ENCODE data around the gene PDE4D.
"Not testable (repeated sequence)": the region's sequence is repeated elsewhere in the genome, so short reads cannot be mapped to it uniquely, and the experiment has no call there.

Gene PDE4D

DNA sequence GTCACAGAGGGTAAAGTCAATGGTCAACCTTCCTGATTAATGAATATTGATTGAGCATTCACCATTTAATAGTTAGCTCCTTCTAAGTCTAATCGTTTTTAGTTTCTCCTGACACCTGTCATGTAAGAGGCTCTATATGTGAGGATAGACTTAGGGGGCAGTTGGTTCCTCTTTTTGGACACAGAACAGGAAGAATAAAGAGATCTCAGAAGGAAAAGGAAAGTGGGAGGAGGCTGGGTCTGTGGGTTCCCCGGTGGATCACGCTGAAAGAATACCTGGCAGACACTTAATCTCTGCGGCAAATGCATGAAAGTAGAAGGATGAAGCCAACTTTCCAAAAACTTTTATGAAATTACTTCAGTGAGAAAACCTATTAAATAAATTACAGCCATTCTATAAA lies 98.4 kb downstream of the PDE4D start:
- Histone ChIP-seq H3K9ac (ENCODE audit: low read depth, low read length) (no peak overlapping the region), H3K36me3 (ENCODE audit: insufficient read depth, low read length) (no peaks in the 10 kb centered on the region), H3K4me2 (ENCODE audit: low read length) (no peak overlapping the region), H3K9me3 (replicated peaks; ENCODE audit: low read length) (no peaks in the 10 kb centered on the region), H3K4me1 (ENCODE audit: control insufficient read depth, insufficient read depth, low read length) (peaks cover 44% of the 10 kb centered on the region), H3K4me3 (ENCODE audit: low read length) (no peak overlapping the region), H3K27me3 (ENCODE audit: control insufficient read depth, insufficient read depth, low read length) (no peaks in the 10 kb centered on the region)

DNA sequence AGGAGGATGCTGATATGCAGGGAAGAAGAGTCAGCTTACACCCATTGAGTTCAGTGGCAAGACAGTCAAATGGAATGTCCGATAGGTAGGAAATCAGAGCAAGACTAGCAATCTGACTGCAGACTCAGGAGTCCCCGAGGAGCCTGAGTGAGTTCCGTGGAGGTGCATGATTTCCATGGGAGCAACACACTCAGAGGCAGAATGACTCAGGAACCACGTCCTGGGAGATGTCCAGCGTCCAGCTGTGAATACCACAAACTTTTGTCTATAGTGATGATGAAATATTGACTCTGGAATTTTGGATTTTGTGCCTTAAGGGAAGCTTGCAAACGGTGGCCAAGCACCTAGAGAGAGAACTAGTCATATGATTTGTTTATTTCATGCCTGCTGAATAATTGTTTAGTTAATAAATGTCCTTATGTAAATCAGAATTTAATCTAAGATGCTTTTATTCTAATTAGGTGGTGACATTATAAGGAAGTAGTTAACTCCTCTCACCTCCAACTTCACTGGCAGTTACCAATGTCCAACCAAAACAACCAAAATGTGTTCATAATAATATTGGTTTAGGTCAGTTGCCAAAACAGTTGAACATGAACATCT lies 100.4 kb downstream of the PDE4D start:
- peak overlapping the region; percentile 41 for H3K4me2 ChIP-seq (ENCODE audit: low read length)
- H3K9me3 ChIP-seq (replicated peaks; ENCODE audit: low read length): no peaks in the 10 kb centered on the region
- H3K4me1 ChIP-seq (ENCODE audit: control insufficient read depth, insufficient read depth, low read length): peaks cover 30% of the 10 kb centered on the region
- no peaks in the 10 kb centered on the region for H3K36me3 ChIP-seq (ENCODE audit: insufficient read depth, low read length)
- H3K27me3 ChIP-seq (ENCODE audit: control insufficient read depth, insufficient read depth, low read length): no peaks in the 10 kb centered on the region
- peak overlapping the region; percentile 11 for H3K4me3 ChIP-seq (ENCODE audit: low read length)
- H3K9ac ChIP-seq (ENCODE audit: low read depth, low read length): peak overlapping the region; percentile 28

DNA sequence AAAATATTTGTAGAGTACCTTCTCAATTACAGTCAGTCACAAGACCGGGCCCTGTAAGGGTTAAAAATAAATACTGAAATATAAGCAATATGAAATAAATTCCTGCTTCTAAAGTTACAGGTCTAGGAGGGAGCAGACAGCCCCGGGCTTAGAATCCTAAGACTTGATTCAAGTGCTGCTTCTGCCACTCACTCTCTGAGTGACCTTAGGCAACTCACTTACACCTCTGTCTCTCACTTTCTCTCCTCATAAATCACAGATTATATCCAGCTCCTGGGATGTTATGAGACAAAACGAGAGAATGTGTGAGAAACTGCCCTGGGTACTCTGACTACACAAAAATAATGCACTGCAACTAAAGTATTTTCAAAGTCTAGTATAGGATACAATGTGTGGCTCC lies 101.9 kb downstream of the PDE4D start:
- no peak overlapping the region for H3K9ac ChIP-seq (ENCODE audit: low read depth, low read length)

DNA sequence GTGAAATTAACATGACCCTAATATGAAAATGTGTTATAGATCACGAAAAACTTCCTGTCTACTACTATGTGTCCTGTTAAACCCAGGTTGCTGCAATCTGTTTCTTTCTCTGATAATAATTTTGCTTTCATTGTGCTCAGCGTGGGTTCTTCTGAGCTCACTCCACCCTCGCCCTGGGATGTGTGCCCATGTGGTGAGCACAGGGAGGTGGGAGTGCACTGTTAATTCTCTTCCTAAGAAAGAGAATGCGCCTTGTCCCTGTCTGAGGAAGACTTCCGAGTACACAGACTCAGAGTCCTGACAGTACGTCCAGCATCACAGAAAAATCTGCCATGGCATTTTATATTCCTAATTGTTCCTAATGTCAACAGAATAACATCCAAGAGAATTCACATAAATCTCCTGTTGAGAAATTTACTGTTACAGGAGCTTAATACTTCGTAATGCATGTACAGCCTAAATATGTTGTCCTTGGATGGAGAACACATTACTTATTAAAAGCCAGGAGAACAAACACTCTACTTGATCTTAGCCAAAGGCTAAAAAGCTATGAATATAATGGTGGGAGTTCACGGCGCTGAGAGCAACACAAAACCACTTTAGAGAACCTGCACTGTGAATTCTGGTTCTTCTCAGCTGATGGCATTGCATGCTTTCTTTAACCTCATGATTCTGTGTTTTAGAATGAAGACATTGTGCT lies 102.6 kb downstream of the PDE4D start:
- no peaks in the 10 kb centered on the region for H3K36me3 ChIP-seq (ENCODE audit: insufficient read depth, low read length)
- no peak overlapping the region for H3K4me3 ChIP-seq (ENCODE audit: low read length)
- H3K9ac ChIP-seq (ENCODE audit: low read depth, low read length): no peak overlapping the region
- no peak overlapping the region for H3K4me2 ChIP-seq (ENCODE audit: low read length)
- no peaks in the 10 kb centered on the region for H3K9me3 ChIP-seq (replicated peaks; ENCODE audit: low read length)
- peaks cover 42% of the 10 kb centered on the region for H3K4me1 ChIP-seq (ENCODE audit: control insufficient read depth, insufficient read depth, low read length)
- no peaks in the 10 kb centered on the region for H3K27me3 ChIP-seq (ENCODE audit: control insufficient read depth, insufficient read depth, low read length)

More for the DNA sequence above, 101.9 kb downstream of the PDE4D start:
- H3K4me2 ChIP-seq (ENCODE audit: low read length): no peak overlapping the region
- H3K27me3 ChIP-seq (ENCODE audit: control insufficient read depth, insufficient read depth, low read length): no peaks in the 10 kb centered on the region
- no peaks in the 10 kb centered on the region for H3K36me3 ChIP-seq (ENCODE audit: insufficient read depth, low read length)
- no peaks in the 10 kb centered on the region for H3K9me3 ChIP-seq (replicated peaks; ENCODE audit: low read length)
- no peak overlapping the region for H3K4me3 ChIP-seq (ENCODE audit: low read length)
- H3K4me1 ChIP-seq (ENCODE audit: control insufficient read depth, insufficient read depth, low read length): peaks cover 35% of the 10 kb centered on the region

DNA sequence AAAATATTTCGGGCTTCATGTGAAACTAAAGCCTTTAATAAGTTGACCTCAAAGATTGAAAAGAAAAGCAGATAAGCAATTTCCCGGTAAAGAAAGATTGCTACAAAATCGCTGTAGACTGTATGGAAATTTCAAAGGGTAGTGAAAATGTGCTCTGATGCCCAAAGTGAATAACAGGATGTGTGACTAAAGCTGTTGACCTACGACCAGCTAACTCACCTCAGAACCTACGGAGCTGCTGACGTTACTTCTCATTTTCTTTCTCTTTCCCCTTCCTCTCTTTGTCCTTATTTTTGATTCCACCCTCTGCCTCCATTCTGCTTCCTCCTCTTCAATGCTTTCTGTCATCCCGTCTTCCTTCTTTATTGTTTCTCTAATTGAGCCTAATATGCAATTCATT lies 103.2 kb downstream of the PDE4D start:
- no peak overlapping the region for H3K9ac ChIP-seq (ENCODE audit: low read depth, low read length)
- no peaks in the 10 kb centered on the region for H3K9me3 ChIP-seq (replicated peaks; ENCODE audit: low read length)
- H3K4me1 ChIP-seq (ENCODE audit: control insufficient read depth, insufficient read depth, low read length): peaks cover 45% of the 10 kb centered on the region
- no peak overlapping the region for H3K4me3 ChIP-seq (ENCODE audit: low read length)
- H3K36me3 ChIP-seq (ENCODE audit: insufficient read depth, low read length): no peaks in the 10 kb centered on the region
- H3K27me3 ChIP-seq (ENCODE audit: control insufficient read depth, insufficient read depth, low read length): no peaks in the 10 kb centered on the region
- H3K4me2 ChIP-seq (ENCODE audit: low read length): no peak overlapping the region

DNA sequence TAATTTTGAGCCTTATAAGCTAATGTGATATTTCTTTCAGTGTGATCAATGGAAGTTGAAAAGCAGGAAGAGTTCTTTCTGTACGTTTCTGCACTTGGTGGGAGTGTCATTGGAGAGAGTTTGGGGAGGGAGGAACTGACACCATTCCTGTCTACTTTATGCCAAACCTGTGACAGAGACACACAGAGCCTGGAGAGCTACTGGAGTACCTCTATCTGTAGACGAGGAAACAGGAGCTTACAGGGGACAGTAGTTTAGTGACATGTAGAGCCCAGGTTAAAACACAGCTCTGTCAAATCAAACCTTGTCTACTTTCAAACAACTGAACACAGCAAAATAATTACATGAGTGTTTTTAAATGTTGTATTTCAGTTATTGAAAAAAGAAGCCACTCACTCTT lies 103.6 kb downstream of the PDE4D start:
- Histone ChIP-seq H3K27me3 (ENCODE audit: control insufficient read depth, insufficient read depth, low read length) (no peaks in the 10 kb centered on the region), H3K4me2 (ENCODE audit: low read length) (no peak overlapping the region), H3K9me3 (replicated peaks; ENCODE audit: low read length) (no peaks in the 10 kb centered on the region), H3K4me1 (ENCODE audit: control insufficient read depth, insufficient read depth, low read length) (peaks cover 45% of the 10 kb centered on the region), H3K9ac (ENCODE audit: low read depth, low read length) (no peak overlapping the region), H3K36me3 (ENCODE audit: insufficient read depth, low read length) (no peaks in the 10 kb centered on the region), H3K4me3 (ENCODE audit: low read length) (no peak overlapping the region)

DNA sequence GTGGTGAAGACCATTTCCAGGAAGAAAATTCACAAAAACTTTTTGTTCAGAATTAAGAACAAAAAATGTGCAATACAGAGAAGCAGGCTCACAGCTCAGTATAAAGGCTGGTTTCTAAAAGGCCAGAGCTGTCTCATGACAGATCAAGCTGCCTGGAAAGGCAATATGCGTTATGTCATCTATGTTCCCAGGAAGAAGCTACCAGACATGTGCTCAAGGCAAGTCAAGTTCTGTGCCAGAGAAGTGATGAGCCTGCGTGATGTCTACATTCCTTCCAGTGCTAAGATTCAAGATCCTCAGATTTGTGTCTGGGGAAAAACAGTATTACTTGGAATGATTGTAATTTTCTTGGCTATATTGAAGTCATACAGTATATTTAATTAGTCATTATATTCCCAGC lies 104.3 kb downstream of the PDE4D start:
- H3K27me3 ChIP-seq (ENCODE audit: control insufficient read depth, insufficient read depth, low read length): no peaks in the 10 kb centered on the region
- no peaks in the 10 kb centered on the region for H3K9me3 ChIP-seq (replicated peaks; ENCODE audit: low read length)
- H3K4me2 ChIP-seq (ENCODE audit: low read length): no peak overlapping the region
- no peaks in the 10 kb centered on the region for H3K36me3 ChIP-seq (ENCODE audit: insufficient read depth, low read length)
- H3K4me3 ChIP-seq (ENCODE audit: low read length): no peak overlapping the region
- no peak overlapping the region for H3K9ac ChIP-seq (ENCODE audit: low read depth, low read length)
- H3K4me1 ChIP-seq (ENCODE audit: control insufficient read depth, insufficient read depth, low read length): peaks cover 44% of the 10 kb centered on the region

DNA sequence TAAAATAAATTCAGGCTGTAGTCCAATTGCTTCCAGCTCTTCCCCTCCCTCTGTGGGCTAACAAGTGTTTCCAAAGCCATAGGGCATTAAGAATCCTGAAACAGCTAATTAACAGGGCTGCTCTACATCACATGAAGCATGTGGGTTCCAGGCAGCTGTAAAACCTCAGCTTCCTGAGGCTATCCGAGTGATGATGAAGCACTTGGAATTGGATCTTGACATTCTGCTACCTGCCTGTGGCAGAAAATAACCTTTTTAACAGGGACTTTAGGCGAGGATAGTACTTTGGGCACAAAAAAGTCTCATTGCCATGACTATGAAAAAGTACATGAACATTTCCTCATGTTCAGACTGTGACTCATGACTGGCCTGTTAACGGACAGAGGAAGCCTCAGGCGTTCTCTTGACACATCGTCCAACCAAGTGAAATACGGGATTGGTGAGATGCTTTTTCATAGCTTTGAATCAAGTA lies 107.2 kb downstream of the PDE4D start:
- Histone ChIP-seq H3K27me3 (ENCODE audit: control insufficient read depth, insufficient read depth, low read length) (no peaks in the 10 kb centered on the region), H3K9ac (ENCODE audit: low read depth, low read length) (peak overlapping the region; percentile 9), H3K4me3 (ENCODE audit: low read length) (no peak overlapping the region), H3K4me1 (ENCODE audit: control insufficient read depth, insufficient read depth, low read length) (peaks cover 24% of the 10 kb centered on the region), H3K36me3 (ENCODE audit: insufficient read depth, low read length) (no peaks in the 10 kb centered on the region), H3K9me3 (replicated peaks; ENCODE audit: low read length) (no peaks in the 10 kb centered on the region), H3K4me2 (ENCODE audit: low read length) (peak overlapping the region; percentile 29)

DNA sequence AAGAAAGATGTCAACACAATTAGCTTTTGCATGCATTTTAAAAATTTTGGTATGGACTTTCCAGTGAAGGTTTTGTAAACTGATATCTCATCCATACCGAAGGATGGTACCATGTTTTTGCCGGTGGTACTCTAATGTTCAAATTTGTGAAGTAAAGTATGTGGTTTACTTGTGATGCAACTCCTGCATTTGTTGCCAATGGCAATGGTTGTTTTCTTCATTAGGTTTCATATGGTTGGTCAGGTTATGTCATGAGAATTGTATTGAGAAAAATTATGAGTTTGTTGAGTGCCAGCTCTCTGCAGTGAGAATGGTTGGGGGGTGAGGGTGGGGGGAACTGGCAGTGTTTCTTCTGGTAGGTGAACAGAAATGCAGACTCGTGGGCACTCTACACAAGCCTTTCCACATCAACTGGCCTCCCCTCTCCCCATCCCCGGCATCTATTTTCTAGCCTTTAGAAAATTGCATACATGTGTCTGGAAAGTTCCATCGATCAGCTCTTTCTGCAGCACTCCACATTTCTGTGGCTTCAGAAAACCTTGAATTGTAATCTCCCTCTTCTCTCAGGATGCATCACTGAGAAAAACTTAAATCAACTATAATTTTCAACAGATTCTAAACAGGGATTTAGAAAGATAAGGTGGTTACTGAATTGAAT lies 107.7 kb downstream of the PDE4D start:
- peak overlapping the region; percentile 9 for H3K9ac ChIP-seq (ENCODE audit: low read depth, low read length)
- no peaks in the 10 kb centered on the region for H3K36me3 ChIP-seq (ENCODE audit: insufficient read depth, low read length)
- H3K4me2 ChIP-seq (ENCODE audit: low read length): peak overlapping the region; percentile 29
- H3K9me3 ChIP-seq (replicated peaks; ENCODE audit: low read length): no peaks in the 10 kb centered on the region
- no peak overlapping the region for H3K4me3 ChIP-seq (ENCODE audit: low read length)
- H3K4me1 ChIP-seq (ENCODE audit: control insufficient read depth, insufficient read depth, low read length): peaks cover 24% of the 10 kb centered on the region
- no peaks in the 10 kb centered on the region for H3K27me3 ChIP-seq (ENCODE audit: control insufficient read depth, insufficient read depth, low read length)

DNA sequence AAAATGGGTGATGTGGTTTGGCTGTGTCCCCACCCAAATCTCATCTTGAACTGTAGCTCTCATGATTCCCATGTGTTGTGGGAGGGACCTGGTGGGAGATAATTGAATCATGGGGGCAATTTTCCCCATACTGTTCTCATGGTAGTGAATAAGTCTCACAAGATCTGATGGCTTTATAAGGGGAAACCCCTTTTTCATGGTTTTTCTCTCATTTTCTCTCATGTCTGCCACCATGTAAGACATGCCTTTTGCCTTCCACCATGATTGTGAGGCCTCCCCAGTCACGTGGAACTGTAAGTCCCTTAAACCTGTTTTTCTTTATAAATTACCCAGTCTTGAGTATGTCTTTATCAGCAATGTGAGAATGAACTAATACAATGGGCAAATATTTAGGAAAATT lies 108.8 kb downstream of the PDE4D start:
- not testable (repeated sequence) for H3K27me3 ChIP-seq (ENCODE audit: control insufficient read depth, insufficient read depth, low read length); H3K4me3 ChIP-seq (ENCODE audit: low read length); H3K9ac ChIP-seq (ENCODE audit: low read depth, low read length); H3K36me3 ChIP-seq (ENCODE audit: insufficient read depth, low read length); H3K4me2 ChIP-seq (ENCODE audit: low read length); H3K9me3 ChIP-seq (replicated peaks; ENCODE audit: low read length)
- peaks cover 15% of the 10 kb centered on the region for H3K4me1 ChIP-seq (ENCODE audit: control insufficient read depth, insufficient read depth, low read length)

DNA sequence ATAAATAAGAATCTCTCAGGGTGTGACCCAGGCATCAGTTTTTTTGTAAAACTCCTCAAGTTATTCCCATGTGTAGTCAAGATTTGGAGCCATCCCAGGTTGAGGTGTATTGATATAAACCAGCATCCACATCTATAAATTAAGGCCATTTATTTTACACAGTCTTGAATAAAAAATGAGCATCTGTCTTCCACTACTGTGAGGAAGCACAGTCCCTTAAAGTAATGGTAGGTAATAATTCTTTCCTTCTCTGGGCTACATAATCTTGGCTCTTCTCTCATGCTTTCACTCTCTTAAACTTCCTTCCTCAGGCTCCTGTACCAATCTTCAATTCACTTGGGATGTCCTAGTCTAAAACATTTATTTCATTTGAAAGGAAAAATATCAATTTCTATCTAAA lies 110.3 kb downstream of the PDE4D start:
- Histone ChIP-seq H3K4me1 (ENCODE audit: control insufficient read depth, insufficient read depth, low read length) (peaks cover 15% of the 10 kb centered on the region), H3K9ac (ENCODE audit: low read depth, low read length) (no peak overlapping the region), H3K4me2 (ENCODE audit: low read length) (no peak overlapping the region), H3K9me3 (replicated peaks; ENCODE audit: low read length) (no peaks in the 10 kb centered on the region), H3K4me3 (ENCODE audit: low read length) (no peak overlapping the region), H3K36me3 (ENCODE audit: insufficient read depth, low read length) (no peaks in the 10 kb centered on the region), H3K27me3 (ENCODE audit: control insufficient read depth, insufficient read depth, low read length) (no peaks in the 10 kb centered on the region)

Measured in skeletal muscle satellite cell (primary cell).